DMS114 treated with DMSO at 0.1 percent for 48 hours (cell line): Measurements from ENCODE around the gene PLA2G4A.

Source experiments
- DNase-seq: peaks from one replicate; lab custom pipeline; 2025; ENCODE audit not compliant: unreplicated experiment; lab: John Stamatoyannopoulos, UW

The PLA2G4A gene

GRCh38 chr1:186828611-186829454, at the start of gene PLA2G4A:
PLA2G4A (plus strand) TSS chr1:186828949; CDS start chr1:186854355, 25,406 bp downstream.
- peak; percentile 39 for DNase-seq

- no peak for DNase-seq
Observed at GRCh38 chr1:186780076-186780475, 48.7 kb upstream of the PLA2G4A start.

- DNase-seq: no peak
Observed at GRCh38 chr1:186781730-186782129, 47.0 kb upstream of the PLA2G4A start.

GRCh38 chr1:186782791-186783190, 46.0 kb upstream of the PLA2G4A start:
- no peak for DNase-seq

- DNase-seq: no peak
Observed at GRCh38 chr1:186783193-186783592, 45.6 kb upstream of the PLA2G4A start.

GRCh38 chr1:186785503-186785902, 43.2 kb upstream of the PLA2G4A start:
- no peak for DNase-seq

GRCh38 chr1:186790101-186790500, 38.6 kb upstream of the PLA2G4A start:
- no peak for DNase-seq

- no peak for DNase-seq
Observed at GRCh38 chr1:186792870-186793581, 35.7 kb upstream of the PLA2G4A start.

- no peak for DNase-seq
Observed at GRCh38 chr1:186793582-186793927, 35.2 kb upstream of the PLA2G4A start.

GRCh38 chr1:186798960-186799688, 29.6 kb upstream of the PLA2G4A start:
- no peak for DNase-seq

- no peak for DNase-seq
Observed at GRCh38 chr1:186799689-186800054, 29.1 kb upstream of the PLA2G4A start.

GRCh38 chr1:186802388-186802787, 26.4 kb upstream of the PLA2G4A start:
- DNase-seq: no peak

GRCh38 chr1:186804679-186805078, 24.1 kb upstream of the PLA2G4A start:
- DNase-seq: no peak

- no peak for DNase-seq
Observed at GRCh38 chr1:186806477-186806876, 22.3 kb upstream of the PLA2G4A start.

GRCh38 chr1:186807163-186807562, 21.6 kb upstream of the PLA2G4A start:
- no peak for DNase-seq

GRCh38 chr1:186811892-186812291, 16.9 kb upstream of the PLA2G4A start:
- DNase-seq: no peak

- no peak for DNase-seq
Observed at GRCh38 chr1:186812570-186812969, 16.2 kb upstream of the PLA2G4A start.

GRCh38 chr1:186813420-186813819, 15.3 kb upstream of the PLA2G4A start:
- no peak for DNase-seq

- DNase-seq: no peak
Observed at GRCh38 chr1:186819126-186819525, 9.6 kb upstream of the PLA2G4A start.

GRCh38 chr1:186819563-186819962, 9.2 kb upstream of the PLA2G4A start:
- no peak for DNase-seq

- DNase-seq: no peak
Observed at GRCh38 chr1:186829686-186830587, 1.2 kb downstream of the PLA2G4A start.
